Measurements from ENCODE around the gene GRM1.

GRCh38 chr6:146056506-146056905 lies 27.6 kb downstream of the GRM1 start:
- TF ChIP-seq CTCF (IDR thresholded peaks at IDR 0.05), result no peak
- TF ChIP-seq POLR2A (IDR thresholded peaks at IDR 0.05), result no peak

All from adrenal gland (tissue), 5 donors.